ENCODE results near the gene PGC. TPM values are rescaled to one million over a fixed set of nuclear protein-coding genes. Genes with fewer than 3 reads are reported as not detected.
A peak's percentile ranks its signal among the peaks of the same experiment; 100 is the strongest.
"Not testable (repeated sequence)": the region's sequence is repeated elsewhere in the genome, so short reads cannot be mapped to it uniquely, and the experiment has no call there.

Gene PGC
- total RNA-seq, 1 experiment from 2014 or later: not detected

DNA sequence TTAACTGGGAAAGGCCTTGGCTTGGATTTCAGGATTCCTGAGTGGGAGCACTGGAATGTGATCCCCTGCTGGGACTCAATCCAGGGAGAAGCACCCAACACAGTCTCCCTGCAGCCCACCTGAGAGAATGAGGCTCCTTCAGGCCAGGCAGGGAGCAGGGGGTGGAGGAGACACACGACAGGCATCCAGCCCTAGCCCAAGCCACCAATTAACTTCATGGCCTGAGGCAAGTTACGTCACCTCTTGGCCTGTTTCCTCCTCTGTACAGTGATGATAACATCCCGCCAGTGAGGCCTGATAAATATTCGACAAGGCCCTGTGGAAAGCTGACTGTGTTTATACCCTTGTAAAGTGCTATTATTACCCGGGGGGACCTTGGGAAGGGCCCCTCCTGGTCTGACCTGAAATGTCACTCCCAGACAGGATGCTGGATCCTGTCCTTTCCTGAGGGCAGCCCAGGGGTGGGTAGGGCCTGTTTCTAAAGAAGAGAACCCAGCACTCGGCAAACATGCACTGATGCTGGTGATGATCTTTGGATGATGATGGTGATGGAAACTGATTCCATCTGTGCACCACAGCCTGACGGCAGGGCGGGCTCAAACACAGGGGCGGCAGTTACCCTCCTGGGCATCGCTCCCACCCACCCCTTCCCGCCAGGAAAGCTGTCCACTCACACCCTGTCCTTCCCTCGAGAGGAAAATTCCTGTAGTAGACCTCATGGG is 20.1 kb upstream of the PGC start:
- H3K18ac ChIP-seq (ENCODE audit: insufficient read length, low read depth, low read length): no peak overlapping the region
- H3K4me2 ChIP-seq (ENCODE audit: insufficient read depth, insufficient read length, low read length): no peak overlapping the region
- no peaks in the 10 kb centered on the region for H3K9me3 ChIP-seq (ENCODE audit: control insufficient read depth, low read depth, low read length)
- TF ChIP-seq, protein P1, sequence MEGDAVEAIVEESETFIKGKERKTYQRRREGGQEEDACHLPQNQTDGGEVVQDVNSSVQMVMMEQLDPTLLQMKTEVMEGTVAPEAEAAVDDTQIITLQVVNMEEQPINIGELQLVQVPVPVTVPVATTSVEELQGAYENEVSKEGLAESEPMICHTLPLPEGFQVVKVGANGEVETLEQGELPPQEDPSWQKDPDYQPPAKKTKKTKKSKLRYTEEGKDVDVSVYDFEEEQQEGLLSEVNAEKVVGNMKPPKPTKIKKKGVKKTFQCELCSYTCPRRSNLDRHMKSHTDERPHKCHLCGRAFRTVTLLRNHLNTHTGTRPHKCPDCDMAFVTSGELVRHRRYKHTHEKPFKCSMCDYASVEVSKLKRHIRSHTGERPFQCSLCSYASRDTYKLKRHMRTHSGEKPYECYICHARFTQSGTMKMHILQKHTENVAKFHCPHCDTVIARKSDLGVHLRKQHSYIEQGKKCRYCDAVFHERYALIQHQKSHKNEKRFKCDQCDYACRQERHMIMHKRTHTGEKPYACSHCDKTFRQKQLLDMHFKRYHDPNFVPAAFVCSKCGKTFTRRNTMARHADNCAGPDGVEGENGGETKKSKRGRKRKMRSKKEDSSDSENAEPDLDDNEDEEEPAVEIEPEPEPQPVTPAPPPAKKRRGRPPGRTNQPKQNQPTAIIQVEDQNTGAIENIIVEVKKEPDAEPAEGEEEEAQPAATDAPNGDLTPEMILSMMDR (conservative IDR thresholded peaks at IDR 0.05): no peak
- no peak overlapping the region for H4K8ac ChIP-seq (replicated peaks; ENCODE audit: insufficient read length, low read depth, low read length)
- Mint-ChIP-seq H3K27me3 (ENCODE audit: low read depth) (peaks cover 5% of the 10 kb centered on the region; the same call in 1 of the 2 replicates), H3K4me1 (peaks cover 5 to 19% of the 10 kb centered on the region in 2 experiments; a peak in 3 of 4 replicates), H3K27ac (peak overlapping the region in 1 of 3 experiments; percentile 37; a peak in 2 of 7 replicates), H3K9me3 (no peaks in the 10 kb centered on the region; a peak in 1 of 5 replicates), H3K36me3 (ENCODE audit: insufficient read depth in 1 of 3, low read depth in 3 of 3) (peaks cover 3 to 17% (median 17%) of the 10 kb centered on the region in 3 experiments; a peak in 6 of 7 replicates), H3K4me3 (no peak overlapping the region)
- H3K23ac ChIP-seq (ENCODE audit: insufficient read length, low read depth, low read length): no peak overlapping the region
- H3K79me1 ChIP-seq (ENCODE audit: insufficient read depth, low read depth, low read length, poor library complexity, severe bottlenecking): no peaks in the 10 kb centered on the region
- WGBS (ENCODE audit: extremely low coverage, insufficient read length, low lambda C conversion rate): no CpG with 5 or more reads among the region's 12 CpGs
- DNase-seq: no peak
- H3K56ac ChIP-seq (ENCODE audit: insufficient read length, low read depth, low read length): no peak overlapping the region
- no peaks in the 10 kb centered on the region for H3K27me3 ChIP-seq (ENCODE audit: insufficient read depth, low read length)
- H4K20me1 ChIP-seq (ENCODE audit: control insufficient read depth, insufficient read depth, insufficient read length): no peaks in the 10 kb centered on the region
- H4K91ac ChIP-seq (ENCODE audit: insufficient read length, low read depth, low read length): no peak overlapping the region
- H3K4me1 ChIP-seq (ENCODE audit: insufficient read depth, low read length): no peaks in the 10 kb centered on the region
- no peak overlapping the region for H2BK12ac ChIP-seq (ENCODE audit: insufficient read length, low read depth, low read length)
- H2BK5ac ChIP-seq (ENCODE audit: insufficient read length, low read length): no peak overlapping the region
- H3K14ac ChIP-seq (ENCODE audit: insufficient read depth, low read length): no peak overlapping the region
- H3T11ph ChIP-seq (ENCODE audit: low read length): no peak overlapping the region
- H3K79me2 ChIP-seq (ENCODE audit: insufficient read depth, low read length): no peaks in the 10 kb centered on the region
- no peaks in the 10 kb centered on the region for H3K23me2 ChIP-seq (ENCODE audit: insufficient read length, low read depth, low read length, poor library complexity, severe bottlenecking)
- H2BK120ac ChIP-seq (ENCODE audit: low read depth, low read length, poor library complexity, severe bottlenecking): no peak overlapping the region
- H2AFZ ChIP-seq (ENCODE audit: low read length): no peak overlapping the region
- H3K9ac ChIP-seq (ENCODE audit: extremely low read depth, insufficient read length, low read length): no peak overlapping the region
- no peak overlapping the region for H4K5ac ChIP-seq (ENCODE audit: insufficient read length, low read depth, low read length)
- no peak overlapping the region for H3K27ac ChIP-seq (ENCODE audit: insufficient read length, low read depth, low read length)
- no peak overlapping the region for H2AK5ac ChIP-seq (ENCODE audit: insufficient read length, low read length)
- no peak overlapping the region for H2BK15ac ChIP-seq (ENCODE audit: low read depth, low read length)
- H3K4ac ChIP-seq (ENCODE audit: low read depth, low read length): no peak overlapping the region
- H2BK20ac ChIP-seq (ENCODE audit: low read depth, low read length, poor library complexity, severe bottlenecking): no peak overlapping the region

- not testable (repeated sequence) for H2BK12ac ChIP-seq (ENCODE audit: insufficient read length, low read depth, low read length); H2BK20ac ChIP-seq (ENCODE audit: low read depth, low read length, poor library complexity, severe bottlenecking); H2AK5ac ChIP-seq (ENCODE audit: insufficient read length, low read length); H3K9me3 ChIP-seq (ENCODE audit: control insufficient read depth, low read depth, low read length); H4K8ac ChIP-seq (replicated peaks; ENCODE audit: insufficient read length, low read depth, low read length); H4K20me1 ChIP-seq (ENCODE audit: control insufficient read depth, insufficient read depth, insufficient read length); H3K27me3 ChIP-seq (ENCODE audit: insufficient read depth, low read length); H2BK15ac ChIP-seq (ENCODE audit: low read depth, low read length); H3K36me3 Mint-ChIP-seq (ENCODE audit: insufficient read depth in 1 of 3, low read depth in 3 of 3); H3K4me1 ChIP-seq (ENCODE audit: insufficient read depth, low read length); H3K23ac ChIP-seq (ENCODE audit: insufficient read length, low read depth, low read length); H3K14ac ChIP-seq (ENCODE audit: insufficient read depth, low read length); DNase-seq; H3T11ph ChIP-seq (ENCODE audit: low read length); H3K4me3 Mint-ChIP-seq; H3K4ac ChIP-seq (ENCODE audit: low read depth, low read length); H2BK120ac ChIP-seq (ENCODE audit: low read depth, low read length, poor library complexity, severe bottlenecking); H2BK5ac ChIP-seq (ENCODE audit: insufficient read length, low read length); H3K27me3 Mint-ChIP-seq (ENCODE audit: low read depth); H3K4me2 ChIP-seq (ENCODE audit: insufficient read depth, insufficient read length, low read length); H3K9ac ChIP-seq (ENCODE audit: extremely low read depth, insufficient read length, low read length); H3K79me1 ChIP-seq (ENCODE audit: insufficient read depth, low read depth, low read length, poor library complexity, severe bottlenecking); H3K9me3 Mint-ChIP-seq; H2AFZ ChIP-seq (ENCODE audit: low read length); H3K18ac ChIP-seq (ENCODE audit: insufficient read length, low read depth, low read length); H3K27ac Mint-ChIP-seq; H4K5ac ChIP-seq (ENCODE audit: insufficient read length, low read depth, low read length); H4K91ac ChIP-seq (ENCODE audit: insufficient read length, low read depth, low read length); H3K23me2 ChIP-seq (ENCODE audit: insufficient read length, low read depth, low read length, poor library complexity, severe bottlenecking); H3K27ac ChIP-seq (ENCODE audit: insufficient read length, low read depth, low read length); H3K56ac ChIP-seq (ENCODE audit: insufficient read length, low read depth, low read length); H3K79me2 ChIP-seq (ENCODE audit: insufficient read depth, low read length)
- WGBS (ENCODE audit: extremely low coverage, insufficient read length, low lambda C conversion rate): no CpG with 5 or more reads among the region's 4 CpGs
- H3K4me1 Mint-ChIP-seq: peaks cover 5 to 19% of the 10 kb centered on the region in 2 experiments; a peak in 3 of 4 replicates
Observed at GRCh38 chr6:41766043-41766664, 19.0 kb upstream of the PGC start.

All from H9 (cell line).